GM12891 (cell line): ENCODE measurements around the gene SIK3.

Experiments
- DNase-seq: peaks from one replicate; pipeline ENCODE4 v3.0.0; 2011; ENCODE audit warnings: low spot score; ENCODE audit not compliant: insufficient read length
- FAIRE-seq: peaks from 2 replicates; lab custom pipeline; 2011; peaks lifted over from hg19 to GRCh38; lab: Jason Lieb, UNC
- PAX5 ChIP-seq: IDR thresholded peaks from 2 replicates; pipeline ENCODE4 v1.6.1; 2011; ENCODE audit warnings: low read length, moderate library complexity, mild to moderate bottlenecking; ENCODE audit not compliant: insufficient read depth, severe bottlenecking
- POLR2A ChIP-seq: IDR thresholded peaks from 2 replicates; pipeline ENCODE4 v1.6.1; 2011; ENCODE audit warnings: low read depth, low read length, control low read depth
- POLR2AphosphoS5 ChIP-seq: IDR thresholded peaks from 2 replicates; pipeline ENCODE4 v1.6.1; 2011; ENCODE audit warnings: low read depth, low read length, control low read depth
- POU2F2 ChIP-seq: IDR thresholded peaks from 2 replicates; pipeline ENCODE4 v1.6.1; 2011; ENCODE audit warnings: low read depth, mild to moderate bottlenecking, control low read depth, low read length, moderate library complexity
- SPI1 ChIP-seq: IDR thresholded peaks from 2 replicates; pipeline ENCODE4 v1.6.1; 2011; ENCODE audit warnings: low read depth, low read length, control low read depth
- TAF1 ChIP-seq: IDR thresholded peaks from 2 replicates; pipeline ENCODE4 v1.6.1; 2011; ENCODE audit warnings: low read depth, low read length, control low read depth

SIK3 gene

GRCh38 chr11:117073539-117073938 is 24.7 kb downstream of the SIK3 start:
- no peak for FAIRE-seq
- no peak for TF ChIP-seq SPI1
- no peak for TF ChIP-seq PAX5
- no peak for TF ChIP-seq POLR2AphosphoS5
- no peak for TF ChIP-seq POLR2A
- no peak for TF ChIP-seq TAF1
- no peak for TF ChIP-seq POU2F2
- no peak for DNase-seq

- no peak for FAIRE-seq
- no peak for DNase-seq
- TF ChIP-seq TAF1 = no peak
- TF ChIP-seq SPI1 = no peak
- no peak for TF ChIP-seq POLR2A
- TF ChIP-seq PAX5 = no peak
- no peak for TF ChIP-seq POLR2AphosphoS5
- TF ChIP-seq POU2F2 = no peak
Measured at GRCh38 chr11:117072517-117073461, 25.4 kb downstream of the SIK3 start.

GRCh38 chr11:117071344-117071787 is 26.9 kb downstream of the SIK3 start:
- FAIRE-seq = no peak
- TF ChIP-seq POLR2AphosphoS5 = no peak
- no peak for TF ChIP-seq TAF1
- TF ChIP-seq SPI1 = no peak
- TF ChIP-seq PAX5 = no peak
- TF ChIP-seq POLR2A = no peak
- no peak for TF ChIP-seq POU2F2
- no peak for DNase-seq

- no peak for DNase-seq
- TF ChIP-seq PAX5 = no peak
- TF ChIP-seq POU2F2 = no peak
- FAIRE-seq = no peak
Measured at GRCh38 chr11:117070016-117070415, 28.2 kb downstream of the SIK3 start.

GRCh38 chr11:117068303-117068860 is 29.8 kb downstream of the SIK3 start:
- FAIRE-seq (peak; percentile 26), DNase-seq (no peak)
- TF ChIP-seq TAF1 (no peak), POLR2AphosphoS5 (no peak), POU2F2 (no peak), PAX5 (no peak), POLR2A (no peak), SPI1 (no peak)

- TF ChIP-seq POU2F2 (no peak), POLR2A (no peak), PAX5 (no peak), POLR2AphosphoS5 (no peak)
- FAIRE-seq = peak; percentile 20
Measured at GRCh38 chr11:117066959-117067358, 31.3 kb downstream of the SIK3 start.

GRCh38 chr11:117064275-117064674 is 34.0 kb downstream of the SIK3 start:
- FAIRE-seq (no peak), DNase-seq (no peak)
- TF ChIP-seq SPI1 (no peak), TAF1 (no peak), PAX5 (no peak), POLR2AphosphoS5 (no peak), POLR2A (no peak)

More at GRCh38 chr11:117066959-117067358, 31.3 kb downstream of the SIK3 start:
- no peak for DNase-seq

GRCh38 chr11:117062498-117062897 is 35.7 kb downstream of the SIK3 start:
- no peak for FAIRE-seq
- TF ChIP-seq PAX5 = no peak
- TF ChIP-seq POU2F2 = no peak
- no peak for TF ChIP-seq POLR2AphosphoS5
- TF ChIP-seq TAF1 = no peak
- TF ChIP-seq SPI1 = no peak
- no peak for TF ChIP-seq POLR2A
- DNase-seq = no peak

GRCh38 chr11:117061256-117061655 is 37.0 kb downstream of the SIK3 start:
- FAIRE-seq (no peak), DNase-seq (no peak)

More at GRCh38 chr11:117061256-117061655, 37.0 kb downstream of the SIK3 start:
- TF ChIP-seq SPI1 (no peak), POLR2A (no peak), PAX5 (no peak), POLR2AphosphoS5 (no peak)
